Measurements from ENCODE around the gene MILR1. TPM values are rescaled to one million over a fixed set of nuclear protein-coding genes. Genes with fewer than 3 reads are reported as not detected.

Gene MILR1
- total RNA-seq, 1 donor from 2014 or later: 0.40 TPM

DNA sequence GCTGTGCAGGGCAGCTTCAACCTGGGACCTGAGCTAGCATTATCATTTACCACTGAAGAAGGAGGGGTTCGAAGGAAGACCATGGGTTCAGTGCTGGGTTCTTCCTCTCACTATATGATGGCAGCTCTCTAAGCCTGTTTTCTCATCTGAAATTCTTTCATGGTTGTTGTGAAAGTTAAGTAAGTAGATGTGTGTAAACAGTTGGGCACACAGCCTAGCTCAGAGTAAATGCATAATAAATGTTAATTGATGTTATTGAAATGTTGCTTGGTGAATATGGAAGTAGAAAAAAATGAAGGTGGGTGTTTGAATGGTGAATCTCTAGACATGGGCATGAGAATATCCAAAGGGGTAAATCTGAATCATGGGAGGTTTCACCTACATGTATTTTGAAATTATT lies 66.9 kb downstream of the MILR1 start:
- H3K9me3 Mint-ChIP-seq: no peaks in the 10 kb centered on the region
- no peak overlapping the region for H3K4me3 Mint-ChIP-seq
- TF ChIP-seq, protein P1, sequence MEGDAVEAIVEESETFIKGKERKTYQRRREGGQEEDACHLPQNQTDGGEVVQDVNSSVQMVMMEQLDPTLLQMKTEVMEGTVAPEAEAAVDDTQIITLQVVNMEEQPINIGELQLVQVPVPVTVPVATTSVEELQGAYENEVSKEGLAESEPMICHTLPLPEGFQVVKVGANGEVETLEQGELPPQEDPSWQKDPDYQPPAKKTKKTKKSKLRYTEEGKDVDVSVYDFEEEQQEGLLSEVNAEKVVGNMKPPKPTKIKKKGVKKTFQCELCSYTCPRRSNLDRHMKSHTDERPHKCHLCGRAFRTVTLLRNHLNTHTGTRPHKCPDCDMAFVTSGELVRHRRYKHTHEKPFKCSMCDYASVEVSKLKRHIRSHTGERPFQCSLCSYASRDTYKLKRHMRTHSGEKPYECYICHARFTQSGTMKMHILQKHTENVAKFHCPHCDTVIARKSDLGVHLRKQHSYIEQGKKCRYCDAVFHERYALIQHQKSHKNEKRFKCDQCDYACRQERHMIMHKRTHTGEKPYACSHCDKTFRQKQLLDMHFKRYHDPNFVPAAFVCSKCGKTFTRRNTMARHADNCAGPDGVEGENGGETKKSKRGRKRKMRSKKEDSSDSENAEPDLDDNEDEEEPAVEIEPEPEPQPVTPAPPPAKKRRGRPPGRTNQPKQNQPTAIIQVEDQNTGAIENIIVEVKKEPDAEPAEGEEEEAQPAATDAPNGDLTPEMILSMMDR (IDR thresholded peaks at IDR 0.05; ENCODE audit: unreplicated experiment): no peak
- no peaks in the 10 kb centered on the region for H3K27me3 Mint-ChIP-seq (ENCODE audit: low read depth)
- H3K4me1 Mint-ChIP-seq: no peaks in the 10 kb centered on the region
- no peak for DNase-seq (ENCODE audit: low spot score in 2 of 2, unreplicated experiment in 2 of 2)
- no peak overlapping the region for H3K27ac Mint-ChIP-seq
- H3K36me3 Mint-ChIP-seq: peaks cover 51% of the 10 kb centered on the region

Small RNAs within 50 kb of the gene (microRNA-seq; reads per million reads assigned to microRNA genes)
- gene MIR1273E (not detected), gene MIR3064 (7.3 reads per million, percentile 27 among the genes with 10 or more reads in this experiment), gene MIR5047 (not detected)

Other genes starting within 250 kb of the MILR1 start
- gene TEX2, start 185.9 kb upstream of the MILR1 start, total RNA-seq: 27.1 to 29.7 TPM (median 27.3 TPM) in 3 replicates
- gene PECAM1, start 58.3 kb upstream of the MILR1 start, total RNA-seq: 0.09 to 0.18 TPM in 2 of 3 replicates, not detected in the other
- gene POLG2, start 47.9 kb downstream of the MILR1 start, total RNA-seq: 30.9 to 32.2 TPM (median 31.7 TPM) in 3 replicates
- 886 to 925 TPM (median 921 TPM) in 3 replicates for gene DDX5, start 57.2 kb downstream of the MILR1 start, total RNA-seq
- gene CEP95, start 57.9 kb downstream of the MILR1 start, total RNA-seq: 128 to 135 TPM (median 132 TPM) in 3 replicates
- 39.9 to 41.2 TPM (median 40.1 TPM) in 3 replicates for gene SMURF2, start 213.2 kb downstream of the MILR1 start, total RNA-seq